AG09319 (cell line): ENCODE data around the gene CTNND2.

Experiments
- DNase-seq: peaks from one replicate; pipeline ENCODE4 v3.0.0-alpha.2; 2010; ENCODE audit warnings: low read depth; ENCODE audit errors: extremely low read depth
- CTCF ChIP-seq: IDR thresholded peaks from 2 replicates; pipeline ENCODE4 v1.5.1; 2011; ENCODE audit warnings: low read depth, mild to moderate bottlenecking, inconsistent platforms, low read length, moderate library complexity

The CTNND2 gene

DNA sequence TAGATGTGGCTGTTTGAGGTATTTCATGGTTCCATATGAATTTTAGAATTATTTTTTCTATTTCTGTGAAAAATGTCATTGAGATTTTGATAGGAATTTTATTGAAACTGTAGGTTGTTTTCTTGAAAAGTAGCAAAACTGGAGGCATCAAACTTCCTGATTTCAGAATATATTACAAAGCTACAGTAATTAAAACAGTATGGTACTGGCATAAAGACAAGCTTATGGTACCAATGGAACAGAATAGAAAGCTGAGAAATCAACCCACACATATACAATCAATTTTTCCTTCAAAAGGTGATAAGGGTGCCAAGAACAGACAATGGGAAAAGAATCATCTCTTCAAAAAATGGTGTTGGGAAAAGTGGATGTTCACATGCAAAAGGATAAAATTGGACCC lies 945.5 kb downstream of the CTNND2 start:
- no peak for TF ChIP-seq CTCF
- DNase-seq, result no peak

DNA sequence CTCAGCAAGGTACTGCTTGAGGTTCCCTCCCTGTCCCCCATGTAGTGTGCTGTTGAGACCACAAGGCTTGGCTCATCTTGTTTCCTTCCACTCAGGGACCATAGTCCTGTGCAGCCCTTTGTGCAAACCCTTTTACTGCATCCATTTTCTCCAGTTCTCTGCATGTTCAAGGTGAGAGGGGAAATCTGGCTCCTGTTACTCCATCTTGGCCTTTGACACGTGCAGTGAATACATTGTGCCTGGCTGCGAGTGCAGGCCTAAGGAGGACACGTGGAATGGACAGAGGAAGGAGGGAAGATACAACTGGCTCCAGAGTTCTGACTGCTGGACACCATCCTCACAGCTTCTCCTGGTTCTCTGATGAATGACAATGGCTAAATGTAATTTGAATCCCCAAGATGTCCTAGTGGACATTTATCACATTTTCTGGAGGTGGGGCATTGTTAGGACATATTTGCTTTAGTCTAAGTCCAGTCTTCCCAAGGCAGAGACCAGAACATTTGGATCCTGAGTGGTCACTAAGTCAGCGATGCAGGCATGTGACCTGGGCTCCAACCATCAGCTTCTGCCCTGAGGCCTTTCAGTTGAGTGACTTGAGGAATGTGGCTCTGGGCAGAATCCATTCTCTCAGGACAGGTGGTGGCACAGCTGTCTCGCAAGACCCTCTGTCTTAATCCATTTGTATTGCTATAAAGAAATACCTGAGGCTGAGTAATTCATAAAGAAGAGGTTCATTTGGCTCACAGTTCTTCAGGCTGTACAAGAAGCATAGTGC lies 954.2 kb downstream of the CTNND2 start:
- DNase-seq, result no peak
- TF ChIP-seq CTCF, result no peak

GRCh38 chr5:10946050-10946449 lies 958.2 kb downstream of the CTNND2 start:
- no peak for DNase-seq
- no peak for TF ChIP-seq CTCF

DNA sequence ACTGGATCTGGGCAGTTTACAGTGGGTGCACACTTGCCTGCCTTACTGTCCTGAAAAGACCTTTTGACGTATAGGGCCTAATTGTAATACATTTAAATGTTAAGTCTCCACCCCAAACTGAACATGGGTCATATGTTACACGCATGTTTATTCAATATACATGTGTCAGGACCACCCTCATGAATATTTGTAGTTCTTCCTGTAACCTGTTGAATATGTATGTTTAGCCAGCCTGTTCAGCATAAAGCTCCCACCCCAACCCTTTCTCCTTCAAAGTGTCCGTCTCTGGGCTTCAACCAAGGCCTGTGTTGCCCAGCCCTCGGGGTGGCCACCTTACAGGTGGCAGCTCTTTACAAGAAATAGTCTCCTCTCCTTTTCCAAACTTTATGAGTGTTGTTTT lies 962.3 kb downstream of the CTNND2 start:
- DNase-seq, result no peak
- no peak for TF ChIP-seq CTCF

DNA sequence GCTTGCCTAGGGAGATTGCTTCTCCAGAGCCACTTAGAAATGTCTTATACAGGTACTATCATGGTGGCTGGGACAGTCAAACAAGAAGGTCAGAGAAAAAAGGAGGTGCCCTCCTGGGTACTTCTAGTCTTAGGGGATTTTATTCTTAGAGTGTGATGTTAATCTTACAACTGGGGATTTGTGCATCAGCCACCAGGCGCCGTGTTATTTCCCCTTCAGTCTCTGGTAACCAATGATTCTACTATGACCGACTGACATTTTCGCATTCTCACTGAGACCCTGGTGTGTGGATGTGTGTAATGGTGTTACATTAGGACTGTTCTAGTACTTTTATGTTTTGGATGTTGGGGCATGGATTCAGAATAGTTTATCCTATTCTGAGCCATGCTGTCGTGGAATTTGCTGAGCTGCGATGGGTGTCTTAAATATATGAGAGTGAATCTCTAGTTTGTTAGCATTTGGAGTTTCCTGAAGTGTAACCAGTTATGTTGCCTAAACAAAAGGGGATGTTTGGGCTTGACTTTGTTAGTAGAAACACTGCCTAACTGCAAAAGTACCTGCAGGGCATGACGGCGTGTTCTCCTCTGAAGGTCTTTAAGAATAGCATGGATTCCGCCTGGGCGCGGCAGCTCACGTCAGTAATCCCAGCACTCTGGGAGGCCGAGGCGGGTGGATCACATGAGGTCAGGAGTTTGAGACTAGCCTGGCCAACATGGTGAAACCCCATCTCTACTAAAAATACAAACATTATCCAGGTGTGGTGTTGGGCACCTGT lies 968.0 kb downstream of the CTNND2 start:
- no peak for TF ChIP-seq CTCF
- no peak for DNase-seq

GRCh38 chr5:10935536-10935935 lies 968.7 kb downstream of the CTNND2 start:
- TF ChIP-seq CTCF, result no peak

DNA sequence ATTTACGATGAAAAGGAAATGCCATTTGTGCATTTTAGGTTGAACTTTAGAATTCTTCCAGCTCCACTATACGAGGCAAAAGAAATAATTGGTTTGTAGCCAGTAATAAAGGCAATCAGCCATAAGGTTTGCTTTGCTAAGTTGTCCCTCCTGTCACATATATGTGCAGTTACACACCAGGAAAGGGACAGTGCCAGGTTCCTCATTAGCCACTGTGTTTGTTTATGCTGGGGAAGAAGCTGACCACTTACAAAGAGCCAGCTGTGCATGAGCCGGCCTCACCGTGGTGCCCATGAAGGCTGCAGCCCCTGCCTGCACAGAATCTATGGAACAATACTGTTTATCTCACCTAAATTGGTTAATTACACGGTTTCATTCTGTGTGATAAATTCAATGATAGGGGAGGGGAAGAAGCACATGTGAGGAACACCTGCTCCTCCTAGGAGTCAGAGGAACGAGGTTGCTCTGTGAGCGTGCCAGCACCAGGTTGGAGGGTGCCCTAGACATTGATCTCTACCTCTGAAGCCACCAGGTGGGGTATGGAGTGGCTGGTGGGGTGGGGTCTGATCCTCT lies 969.4 kb downstream of the CTNND2 start:
- no peak for TF ChIP-seq CTCF
- no peak for DNase-seq

More at GRCh38 chr5:10935536-10935935, 968.7 kb downstream of the CTNND2 start:
- DNase-seq, result no peak
